ENCODE data around the gene LAMA2.
A peak's percentile ranks its signal among the peaks of the same experiment; 100 is the strongest.

The LAMA2 gene

GRCh38 chr6:129498541-129498940, 615.6 kb downstream of the LAMA2 start:
- ATAC-seq: peak; percentile 28 to 38

- ATAC-seq: peak; percentile 46 to 52
These were observed 616.3 kb downstream of the LAMA2 start for GRCh38 chr6:129498950-129499842.

- ATAC-seq: no peak
These were observed 616.9 kb downstream of the LAMA2 start for GRCh38 chr6:129499843-129500219.

GRCh38 chr6:129500958-129501739, 618.2 kb downstream of the LAMA2 start:
- no peak for ATAC-seq

- no peak for ATAC-seq
These were observed 619.1 kb downstream of the LAMA2 start for GRCh38 chr6:129501740-129502660.

GRCh38 chr6:129504456-129504855, 621.5 kb downstream of the LAMA2 start:
- ATAC-seq: no peak

- ATAC-seq: no peak
These were observed 624.3 kb downstream of the LAMA2 start for GRCh38 chr6:129507059-129507807.

GRCh38 chr6:129507846-129508245, 624.9 kb downstream of the LAMA2 start:
- no peak for ATAC-seq

- no peak for ATAC-seq
These were observed 625.7 kb downstream of the LAMA2 start for GRCh38 chr6:129508477-129509145.

GRCh38 chr6:129510950-129511349, 628.0 kb downstream of the LAMA2 start:
- ATAC-seq: no peak

- ATAC-seq: no peak
These were observed 630.5 kb downstream of the LAMA2 start for GRCh38 chr6:129513471-129513870.

GRCh38 chr6:129515004-129515403, 632.1 kb downstream of the LAMA2 start:
- ATAC-seq: no peak

- no peak for ATAC-seq
These were observed 633.1 kb downstream of the LAMA2 start for GRCh38 chr6:129516005-129516404.

GRCh38 chr6:129516787-129517186, 633.8 kb downstream of the LAMA2 start:
- no peak for ATAC-seq

GRCh38 chr6:129517288-129517687, 634.4 kb downstream of the LAMA2 start:
- no peak for ATAC-seq

GRCh38 chr6:129519750-129520149, 636.8 kb downstream of the LAMA2 start:
- no peak for ATAC-seq

- ATAC-seq: no peak
These were observed 639.0 kb downstream of the LAMA2 start for GRCh38 chr6:129521946-129522345.

GRCh38 chr6:129523816-129524215, 640.9 kb downstream of the LAMA2 start:
- ATAC-seq: no peak

- no peak for ATAC-seq
These were observed 642.1 kb downstream of the LAMA2 start for GRCh38 chr6:129525055-129525454.

- ATAC-seq: no peak
These were observed 652.0 kb downstream of the LAMA2 start for GRCh38 chr6:129534926-129535325.

- no peak for ATAC-seq
These were observed 653.3 kb downstream of the LAMA2 start for GRCh38 chr6:129536271-129536670.
